ENCODE results near the gene LIN7A. TPM values are rescaled to one million over a fixed set of nuclear protein-coding genes. Genes with fewer than 3 reads are reported as not detected.
A peak's percentile ranks its signal among the peaks of the same experiment; 100 is the strongest.

LIN7A gene
- total RNA-seq, 6 experiments from 2014 or later, result 13.4 to 24.2 (median 23.0) TPM

DNA sequence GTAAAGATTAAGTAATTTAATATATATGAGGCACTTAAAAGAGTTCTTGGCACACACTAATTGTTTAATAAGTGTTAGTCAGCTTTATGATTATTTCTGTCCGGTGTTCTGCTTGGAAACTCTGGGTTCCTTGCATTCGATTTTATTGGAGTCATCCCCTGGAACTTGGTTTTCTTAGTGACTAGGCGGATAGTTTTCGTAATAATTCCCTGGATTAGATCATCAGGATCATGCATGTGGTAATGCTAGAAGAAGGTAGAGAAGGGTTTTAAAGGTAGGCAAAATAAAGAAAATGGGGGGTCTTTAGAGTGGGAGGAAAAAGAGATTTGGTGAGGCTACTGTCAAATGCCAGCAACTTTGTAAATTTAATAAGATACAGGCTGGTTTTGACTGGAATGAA lies 132.6 kb downstream of the LIN7A start:
- no peak overlapping the region for H3K4me3 Mint-ChIP-seq
- TF ChIP-seq, protein P1, sequence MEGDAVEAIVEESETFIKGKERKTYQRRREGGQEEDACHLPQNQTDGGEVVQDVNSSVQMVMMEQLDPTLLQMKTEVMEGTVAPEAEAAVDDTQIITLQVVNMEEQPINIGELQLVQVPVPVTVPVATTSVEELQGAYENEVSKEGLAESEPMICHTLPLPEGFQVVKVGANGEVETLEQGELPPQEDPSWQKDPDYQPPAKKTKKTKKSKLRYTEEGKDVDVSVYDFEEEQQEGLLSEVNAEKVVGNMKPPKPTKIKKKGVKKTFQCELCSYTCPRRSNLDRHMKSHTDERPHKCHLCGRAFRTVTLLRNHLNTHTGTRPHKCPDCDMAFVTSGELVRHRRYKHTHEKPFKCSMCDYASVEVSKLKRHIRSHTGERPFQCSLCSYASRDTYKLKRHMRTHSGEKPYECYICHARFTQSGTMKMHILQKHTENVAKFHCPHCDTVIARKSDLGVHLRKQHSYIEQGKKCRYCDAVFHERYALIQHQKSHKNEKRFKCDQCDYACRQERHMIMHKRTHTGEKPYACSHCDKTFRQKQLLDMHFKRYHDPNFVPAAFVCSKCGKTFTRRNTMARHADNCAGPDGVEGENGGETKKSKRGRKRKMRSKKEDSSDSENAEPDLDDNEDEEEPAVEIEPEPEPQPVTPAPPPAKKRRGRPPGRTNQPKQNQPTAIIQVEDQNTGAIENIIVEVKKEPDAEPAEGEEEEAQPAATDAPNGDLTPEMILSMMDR (IDR thresholded peaks at IDR 0.05), result no peak

DNA sequence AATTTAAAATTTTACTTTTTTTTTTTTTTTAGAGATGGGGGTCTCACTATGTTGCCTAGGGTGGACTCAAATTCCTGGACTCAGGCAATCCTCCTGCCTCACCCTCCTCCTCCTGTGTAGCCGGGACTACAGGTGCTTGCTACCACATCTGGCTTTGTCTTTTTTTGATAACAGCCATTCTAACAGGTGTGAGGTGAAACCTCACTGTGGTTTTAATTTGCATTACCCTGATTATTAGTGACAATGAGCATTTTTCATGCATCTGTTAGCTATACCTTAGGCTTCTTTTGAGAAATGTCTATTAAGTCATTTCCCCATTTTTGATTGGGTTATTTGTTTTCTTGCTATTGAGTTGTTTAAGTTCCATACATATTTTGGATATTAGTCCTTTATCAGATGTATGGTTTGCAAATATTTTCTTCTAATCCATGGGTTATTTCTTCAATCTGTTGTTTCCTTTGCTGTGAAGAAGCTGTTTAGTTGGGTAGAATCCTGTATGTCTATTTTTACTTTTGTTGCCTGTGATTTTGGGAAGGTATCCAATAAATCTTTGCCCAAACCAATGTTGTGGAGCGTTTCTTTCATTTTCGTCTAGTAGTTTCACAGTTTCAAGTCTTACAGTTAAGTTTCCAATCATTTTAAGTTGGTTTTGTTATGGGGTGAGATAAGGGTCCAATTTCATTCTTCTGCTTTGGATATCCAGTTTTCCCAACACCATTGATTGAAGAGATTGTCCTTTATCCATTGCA lies 134.9 kb downstream of the LIN7A start:
- H3K27ac Mint-ChIP-seq, result no peak overlapping the region
- H3K4me3 Mint-ChIP-seq, result no peak overlapping the region
- TF ChIP-seq, protein P1 (IDR thresholded peaks at IDR 0.05), result no peak
- peaks cover 24% of the 10 kb centered on the region for H3K36me3 Mint-ChIP-seq (ENCODE audit: low read depth)
- DNase-seq, result no peak
- H3K27me3 Mint-ChIP-seq (ENCODE audit: insufficient read depth), result no peaks in the 10 kb centered on the region
- no peaks in the 10 kb centered on the region for H3K9me3 Mint-ChIP-seq
- peaks cover 37% of the 10 kb centered on the region for H3K4me1 Mint-ChIP-seq (ENCODE audit: low read depth)

More for the DNA sequence above, 132.6 kb downstream of the LIN7A start:
- peak overlapping the region; percentile 8; the same call in 1 of the 2 replicates for H3K27ac Mint-ChIP-seq
- DNase-seq, result peak; percentile 19
- peaks cover 20% of the 10 kb centered on the region for H3K36me3 Mint-ChIP-seq (ENCODE audit: low read depth)
- H3K4me1 Mint-ChIP-seq (ENCODE audit: low read depth), result peaks cover 42% of the 10 kb centered on the region
- H3K27me3 Mint-ChIP-seq (ENCODE audit: insufficient read depth), result no peaks in the 10 kb centered on the region
- H3K9me3 Mint-ChIP-seq, result no peaks in the 10 kb centered on the region

DNA sequence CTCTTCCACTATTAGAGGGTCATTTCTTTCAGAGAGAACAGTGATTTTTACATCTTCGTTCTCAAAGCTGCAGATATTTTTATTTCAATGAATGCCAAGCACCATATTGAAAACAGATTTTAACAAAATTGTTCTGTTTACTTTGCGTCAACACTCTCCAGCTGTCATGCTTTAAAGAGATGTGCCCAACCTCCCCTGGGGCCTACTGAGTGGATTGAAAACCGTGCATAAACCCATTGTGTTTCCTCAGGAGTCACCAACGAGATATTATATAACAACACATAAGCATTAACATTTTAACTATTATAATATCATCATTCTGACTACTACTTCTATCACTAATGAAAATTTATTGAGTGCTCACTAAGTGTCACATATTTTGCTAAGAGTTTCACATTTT lies 139.5 kb downstream of the LIN7A start:
- peaks cover 8% of the 10 kb centered on the region; the same call in 1 of the 2 replicates for H3K36me3 Mint-ChIP-seq (ENCODE audit: low read depth)
- no peak overlapping the region for H3K27ac Mint-ChIP-seq
- no peak overlapping the region for H3K4me3 Mint-ChIP-seq
- H3K9me3 Mint-ChIP-seq, result no peaks in the 10 kb centered on the region
- H3K27me3 Mint-ChIP-seq (ENCODE audit: insufficient read depth), result no peaks in the 10 kb centered on the region
- DNase-seq, result no peak
- H3K4me1 Mint-ChIP-seq (ENCODE audit: low read depth), result peaks cover 14% of the 10 kb centered on the region
- TF ChIP-seq, protein P1 (IDR thresholded peaks at IDR 0.05), result no peak

- Mint-ChIP-seq H3K4me1 (ENCODE audit: low read depth) (peaks cover 7% of the 10 kb centered on the region; the same call in 1 of the 2 replicates), H3K27ac (no peak overlapping the region), H3K9me3 (no peaks in the 10 kb centered on the region), H3K4me3 (no peak overlapping the region), H3K27me3 (ENCODE audit: insufficient read depth) (no peaks in the 10 kb centered on the region), H3K36me3 (ENCODE audit: low read depth) (peaks cover 4% of the 10 kb centered on the region; the same call in 1 of the 2 replicates)
- TF ChIP-seq, protein P1 (IDR thresholded peaks at IDR 0.05), result no peak
- no peak for DNase-seq
Observed at GRCh38 chr12:80794551-80794950, 143.2 kb downstream of the LIN7A start.

DNA sequence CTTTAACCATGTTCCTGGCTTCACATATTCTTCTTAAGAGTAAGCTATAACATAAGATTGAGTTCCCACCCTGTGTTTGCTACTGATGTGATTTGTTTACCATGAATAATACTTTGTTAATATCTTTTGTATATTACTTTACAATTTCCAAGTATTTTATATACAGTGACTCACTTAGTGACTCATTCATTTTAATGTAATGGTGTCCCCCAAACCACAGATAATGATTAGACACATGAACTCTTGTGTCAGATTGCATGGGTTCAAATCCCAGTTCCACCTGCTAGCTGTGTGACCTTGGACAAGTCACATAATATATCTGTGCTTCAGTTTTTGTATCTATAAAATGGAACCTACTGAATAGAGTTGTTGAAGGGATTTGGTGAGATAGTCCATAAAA lies 144.9 kb downstream of the LIN7A start:
- no peak overlapping the region for H3K27ac Mint-ChIP-seq
- DNase-seq, result no peak
- no peaks in the 10 kb centered on the region for H3K27me3 Mint-ChIP-seq (ENCODE audit: insufficient read depth)
- H3K4me1 Mint-ChIP-seq (ENCODE audit: low read depth), result peaks cover 7% of the 10 kb centered on the region; the same call in 1 of the 2 replicates
- TF ChIP-seq, protein P1 (IDR thresholded peaks at IDR 0.05), result no peak
- no peaks in the 10 kb centered on the region for H3K9me3 Mint-ChIP-seq
- no peak overlapping the region for H3K4me3 Mint-ChIP-seq
- H3K36me3 Mint-ChIP-seq (ENCODE audit: low read depth), result peaks cover 4% of the 10 kb centered on the region; the same call in 1 of the 2 replicates
